IMR-90 (cell line): ENCODE data around the gene LRFN2. TPM values are rescaled to one million over a fixed set of nuclear protein-coding genes. Genes with fewer than 3 reads are reported as not detected.

Source experiments
- ATAC-seq: fragments of 200-7000 bp; cut with Tn5 transposase; 2 replicates; pipeline ENCODE4 v1.9.1; 2020; ENCODE audit warnings: low read depth, mild to moderate bottlenecking, moderate library complexity
- BruUV-seq: library from RNA; stranded (reverse); fragments of 400-500 nt; replicated peaks from 2 replicates; lab custom pipeline; 2021; lab: Mats Ljungman, UMichigan
- CTCF ChIA-PET: fragments of 300-600 bp; formaldehyde crosslinking; extraction: SDS; loops from one replicate; lab custom pipeline; 2021; ENCODE audit warnings: antibody characterized with exemption; lab: Yijun Ruan, JAX
- POLR2A ChIA-PET: fragments of 300-600 bp; sonication (Branson Sonifier 250); formaldehyde crosslinking; loops from one replicate; lab custom pipeline; 2022; ENCODE audit warnings: antibody characterized with exemption; ENCODE audit not compliant: unreplicated experiment; lab: Charles Lee
- DNase-seq: peaks from one replicate; pipeline ENCODE4 v3.0.0; 2013
- H2AFZ ChIP-seq: replicated peaks from 2 replicates; pipeline ENCODE3; 2013; ENCODE audit warnings: low read length, mild to moderate bottlenecking; ENCODE audit not compliant: poor library complexity
- H2AK5ac ChIP-seq: 2 replicates; pipeline ENCODE4 v1.6.1; 2013; ENCODE audit warnings: low read depth, low read length, inconsistent platforms
- H2AK9ac ChIP-seq: replicated peaks from 2 replicates; pipeline ENCODE3; 2013; ENCODE audit warnings: mild to moderate bottlenecking, low read depth, low read length, moderate library complexity; ENCODE audit not compliant: poor library complexity
- H2BK120ac ChIP-seq: 2 replicates; pipeline ENCODE4 v1.6.1; 2013; ENCODE audit warnings: low read depth, low read length, inconsistent platforms
- H2BK15ac ChIP-seq: 3 replicates; pipeline ENCODE4 v1.6.1; 2013; ENCODE audit warnings: low read depth, low read length, inconsistent platforms
- H2BK20ac ChIP-seq: 2 replicates; pipeline ENCODE4 v1.6.1; 2013; ENCODE audit warnings: low read depth, mild to moderate bottlenecking, inconsistent platforms, low read length, moderate library complexity
- H2BK5ac ChIP-seq: 2 replicates; pipeline ENCODE4 v1.6.1; 2013; ENCODE audit warnings: mild to moderate bottlenecking, low read depth, low read length, inconsistent platforms; ENCODE audit not compliant: poor library complexity, severe bottlenecking
- H3K14ac ChIP-seq: replicated peaks from 2 replicates; pipeline ENCODE4 v1.6.1; 2013; ENCODE audit warnings: low read depth, low read length, inconsistent platforms
- H3K18ac ChIP-seq: 2 replicates; pipeline ENCODE4 v1.6.1; 2013; ENCODE audit warnings: low read depth, low read length, control low read depth
- H3K23ac ChIP-seq: 2 replicates; pipeline ENCODE4 v1.6.1; 2013; ENCODE audit warnings: low read depth, low read length, inconsistent platforms
- H3K27ac ChIP-seq: 2 replicates; pipeline ENCODE4 v1.5.1; 2013; ENCODE audit warnings: mild to moderate bottlenecking, control low read depth, low read length; ENCODE audit not compliant: insufficient read depth
- H3K27me3 ChIP-seq: 2 replicates; pipeline ENCODE4 v1.6.1; 2013; ENCODE audit warnings: low read length; ENCODE audit not compliant: control insufficient read depth, insufficient read depth
- H3K36me3 ChIP-seq: 2 replicates; pipeline ENCODE4 v1.6.1; 2013; ENCODE audit warnings: low read length, mixed read lengths; ENCODE audit not compliant: control insufficient read depth, insufficient read depth
- H3K4ac ChIP-seq: 2 replicates; pipeline ENCODE4 v1.6.1; 2013; ENCODE audit warnings: low read depth, low read length, inconsistent platforms
- H3K4me1 ChIP-seq: 2 replicates; pipeline ENCODE4 v1.6.1; 2013; ENCODE audit warnings: low read length, mixed read lengths; ENCODE audit not compliant: control insufficient read depth, insufficient read depth
- H3K4me2 ChIP-seq: 2 replicates; pipeline ENCODE4 v1.6.1; 2013; ENCODE audit warnings: low read depth, mild to moderate bottlenecking, control low read depth, low read length, moderate library complexity
- H3K4me3 ChIP-seq: 2 replicates; pipeline ENCODE4 v1.5.1; 2013; ENCODE audit warnings: low read depth, mild to moderate bottlenecking, control low read depth, low read length, moderate library complexity; ENCODE audit not compliant: insufficient read depth
- H3K56ac ChIP-seq: 2 replicates; pipeline ENCODE4 v1.6.1; 2013; ENCODE audit warnings: low read length, inconsistent platforms; ENCODE audit not compliant: insufficient read depth; ENCODE audit errors: extremely low read depth
- H3K79me1 ChIP-seq, 2 experiments: 2 replicates each; pipeline ENCODE4 v1.6.1; 2013; ENCODE audit warnings: low read length in 2 of 2, inconsistent platforms in 1 of 2, low read depth in 1 of 2
- H3K9ac ChIP-seq: 2 replicates; pipeline ENCODE4 v1.6.1; 2013; ENCODE audit warnings: low read depth, low read length, control low read depth
- H3K9me1 ChIP-seq: 2 replicates; pipeline ENCODE4 v1.6.1; 2013; ENCODE audit warnings: low read length, inconsistent platforms; ENCODE audit not compliant: insufficient read depth
- H3K9me3 ChIP-seq: 2 replicates; pipeline ENCODE4 v1.6.1; 2013; ENCODE audit warnings: low read length; ENCODE audit not compliant: control insufficient read depth, insufficient read depth
- H4K20me1 ChIP-seq: 2 replicates; pipeline ENCODE4 v1.6.1; 2013; ENCODE audit warnings: low read length, inconsistent platforms; ENCODE audit not compliant: insufficient read depth
- H4K5ac ChIP-seq: 2 replicates; pipeline ENCODE4 v1.6.1; 2013; ENCODE audit warnings: mild to moderate bottlenecking, low read depth, low read length, control low read depth
- H4K8ac ChIP-seq, 2 experiments: 2 replicates each; pipeline ENCODE4 v1.6.1; 2013; ENCODE audit warnings: low read depth in 2 of 2, low read length in 2 of 2, control low read depth in 1 of 2, inconsistent platforms in 1 of 2
- H4K91ac ChIP-seq: 2 replicates; pipeline ENCODE4 v1.6.1; 2013; ENCODE audit warnings: low read depth, low read length, inconsistent platforms; ENCODE audit not compliant: insufficient read depth
- NFE2L2 ChIP-seq: fragments of 150-350 bp; IDR thresholded peaks from 2 replicates; pipeline ENCODE4 v1.6.1; 2016; ENCODE audit warnings: low read depth, mild to moderate bottlenecking, low read length
- USF2 ChIP-seq: fragments of 150-350 bp; IDR thresholded peaks from 2 replicates; pipeline ENCODE4 v1.6.1; 2017; ENCODE audit warnings: mild to moderate bottlenecking, antibody characterized with exemption, low read length, low read depth
- WGBS, 2 experiments: methylation state at CpG; one replicate each; pipeline versions ENCODE4 v1.1.5 to v1.1.7; 2013; ENCODE audit warnings: missing lambda C conversion rate in 2 of 2; ENCODE audit not compliant: insufficient read length in 1 of 2; ENCODE audit errors: extremely low coverage in 2 of 2; 5-methylcytosine and 5-hydroxymethylcytosine counted together
- dilution Hi-C: fragments of 300-500 bp; cut with HindIII; formaldehyde crosslinking; loops from one replicate; pipeline ENCODE4 v1.14.3; 2018; ENCODE audit warnings: low sequenced_read_pairs; ENCODE audit not compliant: unreplicated experiment
- in situ Hi-C: fragments of 300-500 bp; cut with MboI; formaldehyde crosslinking; loops from 3 replicates; pipeline ENCODE4 v1.14.3; 2019; ENCODE audit warnings: low sequenced_read_pairs, inconsistent platforms, mixed read lengths
- intact Hi-C: fragments of 100-400 bp; cut with micrococcal nuclease; formaldehyde crosslinking; loops from 2 replicates; pipeline ENCODE4 v1.10.0; 2022
- polyA plus RNA-seq, 3 experiments: library from polyadenylated mRNA; depleted of rRNA; stranded (reverse); fragments of >200 nt; gene quantifications; 2 replicates each; pipeline ENCODE4 v1.2.3, GENCODE V29; 2012; ENCODE audit warnings: low replicate concordance in 1 of 3
- total RNA-seq: library from RNA; depleted of rRNA; stranded (reverse); fragments of >200 nt; gene quantifications from 2 replicates; pipeline ENCODE4 v1.2.3, GENCODE V29; 2012

The LRFN2 gene
- total and polyA plus RNA-seq, 2 of the 4 experiments (the other 2 are of a cell fraction): not detected

- in situ Hi-C loops: no loop called here
- no peaks in the 10 kb centered on the region for H3K4me1 ChIP-seq
- no peak overlapping the region for H2BK20ac ChIP-seq
- H3K79me1 ChIP-seq: no peaks in the 10 kb centered on the region
- H3K56ac ChIP-seq: no peak overlapping the region
- H3K14ac ChIP-seq: no peak overlapping the region
- no peak overlapping the region for H3K9ac ChIP-seq
- H3K9me1 ChIP-seq: no peaks in the 10 kb centered on the region
- H3K9me3 ChIP-seq: no peaks in the 10 kb centered on the region
- H2AK5ac ChIP-seq: no peak overlapping the region
- no peak overlapping the region for H3K4me2 ChIP-seq
- H3K36me3 ChIP-seq: no peaks in the 10 kb centered on the region
- CTCF ChIA-PET: no interaction called here
- no peak overlapping the region for H3K4ac ChIP-seq
- H4K5ac ChIP-seq: no peak overlapping the region
- ATAC-seq (no peak), DNase-seq (no peak)
- intact Hi-C loops: no loop called here
- no peak overlapping the region for H2AK9ac ChIP-seq
- no CpG with 5 or more reads among the region's 3 CpGs for WGBS, 2 experiments
- H4K91ac ChIP-seq: no peak overlapping the region
- H3K23ac ChIP-seq: no peak overlapping the region
- no peak overlapping the region for H3K27ac ChIP-seq
- BruUV-seq: no TSS peak
- dilution Hi-C loops: no loop called here
- H3K18ac ChIP-seq: no peak overlapping the region
- no peak overlapping the region for H2BK15ac ChIP-seq
- H3K27me3 ChIP-seq: no peaks in the 10 kb centered on the region
- no peaks in the 10 kb centered on the region for H4K20me1 ChIP-seq
- H2BK5ac ChIP-seq: no peak overlapping the region
- no peak overlapping the region for H2AFZ ChIP-seq
- H4K8ac ChIP-seq: no peak overlapping the region
- TF ChIP-seq NFE2L2 (no peak), USF2 (no peak)
- POLR2A ChIA-PET: no interaction called here
- no peak overlapping the region for H3K4me3 ChIP-seq
- H2BK120ac ChIP-seq: no peak overlapping the region
These were observed 144.6 kb downstream of the LRFN2 start for GRCh38 chr6:40442591-40442990.
